Psoas muscle (tissue), 8 donors: ENCODE results near the gene RNF224. TPM values are rescaled to one million over a fixed set of nuclear protein-coding genes. Genes with fewer than 3 reads are reported as not detected.
A peak's percentile ranks its signal among the peaks of the same experiment; 100 is the strongest.
"Not testable (repeated sequence)": the region's sequence is repeated elsewhere in the genome, so short reads cannot be mapped to it uniquely, and the experiment has no call there.

Experiments
- ATAC-seq, 4 donors: fragments of 200-7000 bp; cut with Tn5 transposase; one replicate each; pipeline ENCODE4 v1.9.1; 2020; ENCODE audit warnings: moderate library complexity in 3 of 4, mild to moderate bottlenecking in 2 of 4
- DNase-seq, 2 donors: peaks; one replicate each; pipeline ENCODE4 v3.0.0-alpha.2; 2020
- H3K27ac ChIP-seq: fragments of 200-600 bp; one replicate; pipeline ENCODE4 v1.8.0; 2022
- H3K27me3 ChIP-seq, 3 donors: fragments of 200-600 bp in 1 of 3; one replicate each; pipeline versions ENCODE4 v1.6.1 to v1.8.0; 2013 to 2022; ENCODE audit warnings: low read length in 2 of 3, mild to moderate bottlenecking in 2 of 3, moderate library complexity in 1 of 3; ENCODE audit not compliant: insufficient read depth in 3 of 3
- H3K36me3 ChIP-seq, 2 donors: fragments of 200-600 bp in 1 of 2; one replicate each; pipeline versions ENCODE4 v1.6.1 to v1.8.0; 2013 to 2022; ENCODE audit warnings: low read depth in 1 of 2, mild to moderate bottlenecking in 1 of 2, moderate library complexity in 1 of 2; ENCODE audit not compliant: insufficient read depth in 1 of 2
- H3K4me1 ChIP-seq: fragments of 200-600 bp; one replicate; pipeline ENCODE4 v1.8.0; 2022
- H3K4me3 ChIP-seq: fragments of 200-600 bp; one replicate; pipeline ENCODE4 v1.8.0; 2022; ENCODE audit warnings: mild to moderate bottlenecking
- H3K9me3 ChIP-seq: fragments of 200-600 bp; one replicate; pipeline ENCODE4 v1.8.0; 2022
- WGBS, 3 donors: extraction: QIAGEN DNeasy Blood & Tissue Kit; methylation state at CpG; one replicate each; pipeline versions ENCODE4 v1.1.6 to v1.1.7; 2013; 5-methylcytosine and 5-hydroxymethylcytosine counted together
- intact Hi-C, 2 donors: fragments of 100-400 bp; cut with DNase I; formaldehyde crosslinking; loops; one replicate each; pipeline versions ENCODE4 v1.11.0 to v1.14.2; 2022
- polyA plus RNA-seq, 3 donors: library from polyadenylated mRNA; stranded (reverse); fragments of 200-250 nt; gene quantifications; one replicate each; pipeline ENCODE4 v1.2.3, GENCODE V29; 2013
- total RNA-seq, 4 donors: library from RNA; stranded (reverse); fragmentation: NEBNext Ultra II Directional in 2 of 4; extraction: Animal tissue kit (Norgen Biotek cat#: 25700) in 2 of 4; gene quantifications; one replicate each; pipeline versions ENCODE4 v1.2.1 to v1.2.4, GENCODE V29; 2021 to 2023
- TF ChIP-seq, protein P1 (sequence below): fragments of 200-600 bp; IDR thresholded peaks from one replicate; pipeline ENCODE4 v1.8.0; 2022; ENCODE audit warnings: antibody characterized with exemption
- donor health status: healthy with polysubstance abuse.
- donor health status: DM: no; HTN: no; CAD: no; lungs with moderate emphysema.
- donor health status: Bipolar disorder and iron deficiency.
- donor health status: healthy.
- donor health status: DM: yes; HTN: yes; CAD: no.
- donor health status: DM: no; HTN: no; CAD: no.
- donor health status: DM: no; HTN: no; CAD: no.
- donor health status: DM: yes; HTN: yes; CAD: no.

RNF224 gene
- total and polyA plus RNA-seq, 7 donors, result 0.01 TPM; not detected in 6

DNA sequence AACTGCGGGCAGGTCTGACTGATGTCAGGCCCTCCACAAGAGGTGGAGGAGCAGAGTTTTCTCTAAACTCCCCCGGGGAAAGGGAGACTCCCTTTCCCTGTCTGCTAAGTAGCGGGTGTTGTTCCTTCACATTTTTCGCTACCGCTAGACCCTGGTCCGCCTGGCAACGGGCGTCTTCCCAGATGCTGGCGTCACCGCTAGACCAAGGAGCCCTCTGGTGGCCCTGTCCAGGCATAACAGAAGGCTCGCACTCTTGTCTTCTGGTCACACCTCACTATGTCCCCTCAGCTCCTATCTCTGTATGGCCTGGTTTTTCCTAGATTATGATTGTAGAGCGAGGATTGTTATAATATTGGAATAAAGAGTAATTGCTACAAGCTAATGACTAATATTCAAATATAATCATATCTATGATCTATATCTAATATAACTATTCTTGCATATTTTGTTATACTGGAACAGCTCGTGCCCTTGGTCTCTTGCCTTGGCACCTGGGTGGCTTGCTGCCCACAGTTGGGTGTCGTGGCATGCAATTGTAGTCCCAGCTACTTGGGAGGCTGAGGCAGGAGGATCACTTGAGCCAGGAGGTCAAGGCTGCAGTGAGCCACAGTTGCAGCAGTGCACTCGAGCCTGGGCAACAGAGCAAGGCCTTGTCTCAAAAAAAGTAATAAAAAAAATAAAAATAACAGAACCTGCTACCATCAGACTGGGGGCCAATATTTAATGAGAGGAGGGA, 35.0 kb downstream of the RNF224 start:
- H3K27ac ChIP-seq, H3K4me1 ChIP-seq, H3K27me3 ChIP-seq, intact Hi-C loops, H3K4me3 ChIP-seq, H3K9me3 ChIP-seq: not testable (repeated sequence)
- peaks cover 4 to 62% of the 10 kb centered on the region in 2 donors for H3K36me3 ChIP-seq
- ATAC-seq, result peak in 2 of 4 donors; percentile 2 to 68
- peak; percentile 34 to 69 for DNase-seq
- TF ChIP-seq, protein P1, sequence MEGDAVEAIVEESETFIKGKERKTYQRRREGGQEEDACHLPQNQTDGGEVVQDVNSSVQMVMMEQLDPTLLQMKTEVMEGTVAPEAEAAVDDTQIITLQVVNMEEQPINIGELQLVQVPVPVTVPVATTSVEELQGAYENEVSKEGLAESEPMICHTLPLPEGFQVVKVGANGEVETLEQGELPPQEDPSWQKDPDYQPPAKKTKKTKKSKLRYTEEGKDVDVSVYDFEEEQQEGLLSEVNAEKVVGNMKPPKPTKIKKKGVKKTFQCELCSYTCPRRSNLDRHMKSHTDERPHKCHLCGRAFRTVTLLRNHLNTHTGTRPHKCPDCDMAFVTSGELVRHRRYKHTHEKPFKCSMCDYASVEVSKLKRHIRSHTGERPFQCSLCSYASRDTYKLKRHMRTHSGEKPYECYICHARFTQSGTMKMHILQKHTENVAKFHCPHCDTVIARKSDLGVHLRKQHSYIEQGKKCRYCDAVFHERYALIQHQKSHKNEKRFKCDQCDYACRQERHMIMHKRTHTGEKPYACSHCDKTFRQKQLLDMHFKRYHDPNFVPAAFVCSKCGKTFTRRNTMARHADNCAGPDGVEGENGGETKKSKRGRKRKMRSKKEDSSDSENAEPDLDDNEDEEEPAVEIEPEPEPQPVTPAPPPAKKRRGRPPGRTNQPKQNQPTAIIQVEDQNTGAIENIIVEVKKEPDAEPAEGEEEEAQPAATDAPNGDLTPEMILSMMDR, result peak; percentile 53
- WGBS, 3 donors, result 29 to 34% (median 31%) methylated on average over 14 to 15 of the region's 15 CpGs

DNA sequence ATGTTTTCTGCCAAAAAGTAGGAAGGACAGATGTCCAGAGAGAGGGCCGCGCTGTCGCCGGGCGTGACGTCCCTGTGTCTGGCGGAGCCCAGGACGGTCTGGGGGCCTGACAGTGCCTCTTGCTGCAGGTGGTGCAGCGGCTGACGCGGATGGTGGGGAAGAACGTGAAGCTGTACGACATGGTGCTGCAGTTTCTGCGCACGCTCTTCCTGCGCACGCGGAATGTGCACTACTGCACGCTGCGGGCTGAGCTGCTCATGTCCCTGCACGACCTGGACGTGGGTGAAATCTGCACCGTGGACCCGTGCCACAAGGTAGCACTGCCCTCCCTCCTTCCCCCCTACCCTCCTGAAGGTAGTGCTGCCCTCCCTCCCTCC, 35.6 kb downstream of the RNF224 start:
- H3K9me3 ChIP-seq, result no peaks in the 10 kb centered on the region
- H3K27me3 ChIP-seq, result no peaks in the 10 kb centered on the region
- intact Hi-C loops, result no loop called here
- DNase-seq, result peak in 1 of 2 donors; percentile 15
- ATAC-seq, result peak; percentile 20 to 35 (median 28)
- no peak overlapping the region for H3K27ac ChIP-seq
- WGBS, 3 donors, result 81 to 90% (median 87%) methylated on average over 24 of the region's 24 CpGs
- H3K4me3 ChIP-seq, result no peak overlapping the region
- TF ChIP-seq, protein P1, result no peak
- peaks cover 9% of the 10 kb centered on the region for H3K4me1 ChIP-seq
- H3K36me3 ChIP-seq, result peaks cover 4 to 62% of the 10 kb centered on the region in 2 donors

DNA sequence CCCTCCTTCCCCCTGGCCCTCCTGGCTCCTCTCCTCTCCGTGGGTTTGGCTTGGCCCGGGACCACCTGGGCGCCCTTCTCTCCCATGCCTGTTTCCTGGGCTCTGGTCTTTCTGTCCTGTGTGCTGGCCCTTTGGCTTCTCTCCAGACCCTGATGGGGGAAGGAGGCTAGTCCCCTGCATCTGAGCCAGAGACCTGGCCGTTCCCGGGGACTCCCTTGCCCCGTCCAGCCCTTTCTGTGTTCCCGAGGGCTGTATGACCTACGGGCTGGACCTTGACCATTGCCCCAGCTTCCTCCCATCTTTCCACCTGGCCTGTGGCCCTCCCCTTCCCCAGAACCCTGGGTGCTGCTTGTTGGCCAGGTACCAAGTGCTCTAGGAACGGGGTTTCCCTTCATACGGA, 36.2 kb downstream of the RNF224 start:
- H3K4me1 ChIP-seq, result peaks cover 11% of the 10 kb centered on the region
- intact Hi-C loops, result no loop called here
- H3K9me3 ChIP-seq, result no peaks in the 10 kb centered on the region
- H3K27me3 ChIP-seq, result no peaks in the 10 kb centered on the region
- ATAC-seq (no peak), DNase-seq (peak in 1 of 2 donors; percentile 12)
- H3K36me3 ChIP-seq, result peaks cover 4 to 56% of the 10 kb centered on the region in 2 donors
- 66 to 85% (median 76%) methylated on average over 9 to 10 of the region's 10 CpGs for WGBS, 3 donors
- no peak overlapping the region for H3K27ac ChIP-seq
- TF ChIP-seq, protein P1, result no peak
- no peak overlapping the region for H3K4me3 ChIP-seq

DNA sequence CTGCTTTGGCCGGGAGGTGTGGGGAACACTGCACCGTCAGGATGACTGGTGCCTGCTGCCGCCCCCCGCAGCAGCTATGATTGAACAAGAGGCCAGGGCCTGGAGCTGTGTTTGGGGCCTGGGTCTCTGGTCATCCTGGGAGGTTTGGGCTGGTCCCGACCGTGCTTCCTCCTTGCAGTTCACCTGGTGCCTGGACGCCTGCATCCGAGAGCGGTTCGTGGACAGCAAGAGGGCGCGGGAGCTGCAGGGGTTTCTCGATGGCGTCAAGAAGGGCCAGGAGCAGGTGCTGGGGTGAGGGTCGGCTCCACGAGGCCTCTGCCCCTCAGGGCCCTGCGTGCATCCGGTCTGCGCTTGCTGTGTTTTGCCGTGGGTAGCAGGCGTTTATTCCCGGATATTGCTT, 36.8 kb downstream of the RNF224 start:
- peak in 1 of 2 donors; percentile 13 for DNase-seq
- Histone ChIP-seq H3K9me3 (no peaks in the 10 kb centered on the region), H3K27me3 (no peaks in the 10 kb centered on the region), H3K4me3 (no peak overlapping the region), H3K27ac (no peak overlapping the region), H3K36me3 (peaks cover 4 to 50% of the 10 kb centered on the region in 2 donors), H3K4me1 (peaks cover 15% of the 10 kb centered on the region)
- TF ChIP-seq, protein P1, result no peak
- no peak for ATAC-seq
- 90 to 94% (median 92%) methylated on average over 22 of the region's 22 CpGs for WGBS, 3 donors
- intact Hi-C loops, result no loop called here
